ENCODE results near the gene TNFRSF19.

Gene TNFRSF19

GRCh38 chr13:23608701-23609413, 38.6 kb downstream of the TNFRSF19 start:
- no peak for DNase-seq

DNA sequence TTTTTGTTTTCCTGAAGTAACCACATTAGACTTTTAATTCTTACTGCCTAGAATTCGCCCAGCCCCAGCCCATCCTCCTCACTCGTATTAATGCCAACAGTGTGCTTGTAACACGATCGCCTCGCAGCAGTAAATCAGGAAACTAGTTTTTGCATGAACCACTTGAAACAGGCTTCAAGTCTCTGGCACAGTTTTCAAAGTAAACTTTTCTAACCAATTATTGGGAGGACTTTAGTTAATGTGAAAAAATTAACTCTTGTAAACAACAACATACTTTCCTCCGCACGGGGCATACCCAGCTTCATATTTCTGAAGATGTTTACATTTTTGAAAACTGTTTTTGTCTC, 39.2 kb downstream of the TNFRSF19 start:
- DNase-seq, result no peak

- DNase-seq, result no peak
Observed at GRCh38 chr13:23609874-23610576, 39.8 kb downstream of the TNFRSF19 start.

GRCh38 chr13:23610966-23611491, 40.8 kb downstream of the TNFRSF19 start:
- DNase-seq, result no peak

- DNase-seq, result no peak
Observed at GRCh38 chr13:23612182-23612581, 42.0 kb downstream of the TNFRSF19 start.

- no peak for DNase-seq
Observed at GRCh38 chr13:23612731-23613130, 42.5 kb downstream of the TNFRSF19 start.

GRCh38 chr13:23613596-23613995, 43.4 kb downstream of the TNFRSF19 start:
- no peak for DNase-seq

GRCh38 chr13:23615395-23616081, 45.3 kb downstream of the TNFRSF19 start:
- DNase-seq, result no peak

DNA sequence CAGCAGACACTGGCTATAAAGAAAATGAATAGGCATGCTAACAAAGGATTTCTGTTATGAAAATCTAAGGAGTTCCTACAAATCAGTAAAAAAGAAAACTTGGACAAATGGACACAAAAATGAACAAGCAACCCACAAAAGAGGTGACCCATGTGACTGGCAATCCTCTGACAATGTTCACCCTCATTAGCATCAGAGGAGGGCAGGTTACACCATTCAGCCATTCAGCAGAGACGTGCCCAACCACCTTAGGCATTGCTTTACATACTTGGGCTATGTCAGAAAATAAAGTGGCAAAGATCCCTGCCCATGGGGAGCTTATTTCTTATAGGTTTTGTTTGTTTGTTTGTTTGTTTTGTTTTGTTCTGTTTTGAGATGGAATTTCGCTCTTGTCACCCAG, 46.0 kb downstream of the TNFRSF19 start:
- DNase-seq, result no peak

- DNase-seq, result no peak
Observed at GRCh38 chr13:23617551-23618024, 47.4 kb downstream of the TNFRSF19 start.

DNA sequence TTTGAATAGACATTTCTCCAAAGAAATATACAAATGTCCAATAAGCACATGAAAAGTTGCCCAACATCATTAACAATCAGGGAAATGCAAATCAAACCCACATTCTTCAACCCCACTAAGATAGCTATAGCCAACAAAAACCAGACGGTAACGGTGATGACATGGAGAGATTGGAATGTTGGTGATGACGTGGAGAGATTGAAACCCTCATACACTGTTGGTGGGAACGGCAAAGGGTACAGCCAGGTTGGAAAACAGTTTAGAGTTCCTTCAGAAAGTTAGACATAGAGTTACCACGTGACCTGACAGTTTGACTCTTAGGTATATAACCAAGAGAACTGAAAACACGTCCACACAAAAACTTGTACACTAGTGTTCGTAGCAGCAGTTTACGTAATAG, 48.1 kb downstream of the TNFRSF19 start:
- no peak for DNase-seq

DNA sequence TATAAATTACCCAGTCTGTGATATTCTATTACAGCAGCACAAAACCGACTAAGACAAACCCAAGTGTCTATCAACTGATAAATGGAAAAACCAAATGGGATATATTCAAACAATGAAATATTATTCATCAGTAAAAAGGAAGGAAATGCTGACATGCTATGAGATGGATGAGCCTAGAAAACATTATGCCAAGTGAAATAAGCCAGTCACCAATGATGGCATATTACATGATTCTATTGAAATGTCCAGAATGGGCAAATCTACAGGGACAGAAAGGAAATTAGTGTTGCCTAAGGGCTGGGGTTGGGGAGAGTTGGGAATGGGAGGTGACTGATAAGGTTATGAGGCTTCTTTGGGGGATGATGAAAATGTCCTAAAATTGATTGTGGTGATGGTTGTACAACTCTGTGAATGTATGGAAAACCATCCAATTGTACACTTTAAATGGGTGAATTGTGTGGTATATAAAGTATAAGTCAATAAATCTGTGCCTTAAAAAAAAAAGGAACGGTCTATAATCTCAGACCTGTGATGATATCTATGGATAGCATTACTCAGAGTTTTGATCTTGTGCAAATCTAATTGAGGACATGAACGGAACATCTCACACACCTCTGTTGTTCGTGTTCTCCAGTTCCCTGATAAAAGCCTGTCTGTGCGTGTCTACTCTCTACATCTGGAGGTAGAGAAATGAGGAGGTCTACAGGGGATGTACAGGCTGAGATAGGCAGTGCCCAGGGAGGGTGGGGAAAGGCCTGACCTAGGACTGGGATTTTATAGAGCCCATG, 49.0 kb downstream of the TNFRSF19 start:
- no peak for DNase-seq

DNA sequence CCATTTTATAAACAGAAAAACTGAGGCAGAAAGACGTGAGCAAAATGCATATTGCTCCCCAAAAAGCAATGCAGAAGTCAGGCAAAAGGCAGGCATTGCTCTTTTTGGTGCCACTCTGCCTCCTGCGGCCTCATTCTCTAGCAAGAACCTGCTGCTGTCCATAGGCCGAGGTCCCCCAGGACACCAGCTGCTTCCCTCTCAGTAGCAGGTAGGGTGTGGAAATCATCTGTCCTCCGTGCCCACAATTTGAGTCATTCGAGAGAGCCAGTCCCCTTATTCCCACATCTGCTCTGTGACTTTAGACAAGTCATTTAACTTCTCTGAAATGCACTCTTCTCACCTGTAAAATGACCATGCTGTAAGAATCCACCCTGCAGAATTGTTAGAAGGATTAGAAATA, 50.0 kb downstream of the TNFRSF19 start:
- no peak for DNase-seq

DNA sequence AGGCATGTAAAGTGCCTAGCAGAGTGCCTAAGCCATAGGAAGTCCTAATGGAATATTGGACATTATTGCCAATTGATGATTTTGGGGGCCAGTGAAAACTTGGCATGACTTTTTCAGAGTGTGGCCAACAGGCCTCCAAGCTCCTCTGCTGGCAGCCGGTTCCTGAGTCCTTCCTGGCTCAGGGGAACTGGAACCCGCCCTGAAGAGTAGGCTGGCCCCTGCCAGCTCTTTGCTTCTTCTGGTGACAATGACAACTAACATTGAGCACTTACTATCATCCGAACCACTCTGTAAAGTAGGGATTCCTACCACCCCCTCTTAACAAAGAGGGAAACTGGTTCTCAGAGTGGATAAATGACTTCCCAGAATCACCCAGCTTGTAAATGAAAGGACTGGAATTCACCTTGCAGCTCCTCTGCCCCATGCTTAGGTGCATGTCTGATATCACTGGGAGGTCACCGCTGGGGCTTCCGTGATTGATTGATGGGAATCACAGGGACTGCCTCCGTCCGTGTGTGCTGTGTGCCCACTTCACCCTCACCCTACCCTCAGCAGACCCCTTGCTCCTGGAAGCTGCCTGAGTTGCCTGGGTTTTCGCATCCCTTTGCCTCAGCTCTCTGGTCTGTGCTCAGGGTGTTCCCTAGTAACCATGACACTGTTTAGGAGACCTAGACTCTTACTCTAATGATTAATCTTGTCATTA, 50.6 kb downstream of the TNFRSF19 start:
- DNase-seq, result no peak

DNA sequence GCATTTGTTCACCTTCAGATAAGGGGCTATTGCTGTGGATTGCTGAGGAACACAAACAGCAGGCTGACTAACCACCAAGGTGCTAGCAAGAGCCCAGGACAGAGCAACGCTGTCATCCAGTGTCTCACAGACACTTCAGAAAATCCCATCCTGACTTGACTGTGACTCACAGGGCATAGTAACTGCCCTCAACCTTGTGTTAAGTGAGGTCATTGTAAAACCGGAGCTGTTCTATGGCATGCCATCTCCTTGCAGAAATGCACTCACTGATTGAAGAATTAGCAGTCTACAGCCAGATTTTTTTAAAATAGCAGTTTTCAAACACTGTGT, 51.1 kb downstream of the TNFRSF19 start:
- DNase-seq, result no peak

GRCh38 chr13:23622985-23623384, 52.8 kb downstream of the TNFRSF19 start:
- no peak for DNase-seq

GRCh38 chr13:23623394-23623793, 53.2 kb downstream of the TNFRSF19 start:
- no peak for DNase-seq

GRCh38 chr13:23626700-23627099, 56.5 kb downstream of the TNFRSF19 start:
- DNase-seq, result no peak

DNA sequence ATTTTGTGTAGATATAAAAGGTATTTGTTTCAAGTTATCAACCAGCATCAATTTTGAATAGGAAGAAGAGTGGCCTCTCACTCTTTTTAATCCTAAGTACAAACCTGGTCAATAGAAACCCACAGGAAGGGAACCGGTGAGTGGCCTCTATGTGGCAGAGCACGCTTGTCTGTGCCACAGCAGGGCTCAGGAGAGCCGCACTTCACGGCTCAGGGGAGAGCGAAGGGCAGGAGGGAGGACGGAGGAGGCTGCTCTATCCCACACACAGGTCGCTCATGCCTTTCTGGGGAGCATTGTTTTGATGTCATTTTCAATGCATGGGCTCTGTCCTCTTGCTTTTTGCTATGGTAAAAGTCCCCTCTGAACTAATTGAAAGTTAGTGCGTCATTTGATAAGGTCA, 57.2 kb downstream of the TNFRSF19 start:
- DNase-seq, result no peak

DNA sequence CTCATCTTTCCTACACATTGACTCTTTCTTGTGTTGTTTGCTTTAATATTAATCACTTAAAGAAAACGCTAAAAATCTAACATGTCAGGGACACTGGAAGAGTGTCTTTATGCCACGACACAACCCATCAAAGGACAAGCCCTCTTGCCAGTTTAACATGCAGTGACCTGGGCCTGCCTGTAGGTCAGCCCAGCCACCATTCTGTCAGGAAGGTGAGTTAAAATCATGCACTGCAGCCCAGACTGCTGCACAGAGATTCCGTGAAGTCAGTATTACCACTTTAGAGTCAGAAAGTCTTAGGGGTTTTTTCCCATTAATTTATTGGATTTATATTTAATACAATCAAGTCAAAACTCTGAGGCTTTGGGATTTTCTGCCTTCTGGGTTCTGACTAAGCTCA, 58.0 kb downstream of the TNFRSF19 start:
- DNase-seq, result no peak

GRCh38 chr13:23628765-23629565, 58.8 kb downstream of the TNFRSF19 start:
- no peak for DNase-seq

Data from CD4-positive, alpha-beta T cell treated with Interleukin-4 for 4 hours (primary cell).